Islet precursor cell (in vitro differentiated cells): Measurements from ENCODE around the gene PRKACA.

ENCODE experiments used
- DNase-seq: peaks from one replicate; pipeline ENCODE4 v3.0.0-alpha.2; 2018

PRKACA gene

GRCh38 chr19:14091813-14092462 is 25.6 kb downstream of the PRKACA start:
- DNase-seq = no peak

- DNase-seq = peak; percentile 82
These were observed 26.3 kb downstream of the PRKACA start for GRCh38 chr19:14091081-14091812.

GRCh38 chr19:14090509-14091080 is 27.0 kb downstream of the PRKACA start, which contains the start of gene SAMD1:
Gene SAMD1 (minus strand): TSS chr19:14090751.
- DNase-seq = peak; percentile 88

GRCh38 chr19:14089662-14090508 is 27.7 kb downstream of the PRKACA start:
- no peak for DNase-seq

GRCh38 chr19:14089412-14089661 is 28.2 kb downstream of the PRKACA start:
- DNase-seq = no peak

- DNase-seq = no peak
These were observed 28.7 kb downstream of the PRKACA start for GRCh38 chr19:14088634-14089411.

- no peak for DNase-seq
These were observed 31.5 kb downstream of the PRKACA start for GRCh38 chr19:14086098-14086497.

GRCh38 chr19:14085309-14085995 is 32.1 kb downstream of the PRKACA start, which contains the start of gene C19orf67:
Gene C19orf67 (minus strand): TSS chr19:14085783. CDS start chr19:14085627, 156 bp downstream.
- no peak for DNase-seq

GRCh38 chr19:14082675-14082960 is 34.9 kb downstream of the PRKACA start:
- DNase-seq = no peak

GRCh38 chr19:14081797-14082674 is 35.5 kb downstream of the PRKACA start:
- DNase-seq = peak; percentile 71

GRCh38 chr19:14080887-14081796 is 36.4 kb downstream of the PRKACA start:
- peak; percentile 99 for DNase-seq

GRCh38 chr19:14078411-14078810 is 39.2 kb downstream of the PRKACA start:
- no peak for DNase-seq

GRCh38 chr19:14073925-14074838 is 43.4 kb downstream of the PRKACA start:
- DNase-seq = no peak

GRCh38 chr19:14073261-14073924 is 44.2 kb downstream of the PRKACA start:
- DNase-seq = peak; percentile 78

GRCh38 chr19:14072535-14073260 is 44.9 kb downstream of the PRKACA start, which contains the start of gene MISP3:
Gene MISP3 (plus strand): TSS chr19:14072786. CDS start chr19:14073310, 524 bp downstream.
- no peak for DNase-seq

GRCh38 chr19:14070268-14071050 is 47.1 kb downstream of the PRKACA start:
- no peak for DNase-seq

- no peak for DNase-seq
These were observed 51.4 kb downstream of the PRKACA start for GRCh38 chr19:14066134-14066533.
